ENCODE results near the gene CYB5R4. TPM values are rescaled to one million over a fixed set of nuclear protein-coding genes. Genes with fewer than 3 reads are reported as not detected.

The CYB5R4 gene
- total RNA-seq, 1 experiment from 2014 or later: 17.5 TPM

- Mint-ChIP-seq H3K27me3 (ENCODE audit: low read depth) (no peaks in the 10 kb centered on the region), H3K9me3 (no peaks in the 10 kb centered on the region), H3K4me1 (peaks cover 0 to 6% of the 10 kb centered on the region in 2 experiments; a peak in 2 of 4 replicates), H3K4me3 (no peak overlapping the region), H3K36me3 (ENCODE audit: insufficient read depth in 1 of 3, low read depth in 3 of 3) (no peaks in the 10 kb centered on the region), H3K27ac (no peak overlapping the region)
- H3T11ph ChIP-seq (ENCODE audit: low read length): no peak overlapping the region
- no peak overlapping the region for H4K5ac ChIP-seq (ENCODE audit: insufficient read length, low read depth, low read length)
- no peak overlapping the region for H2BK12ac ChIP-seq (ENCODE audit: insufficient read length, low read depth, low read length)
- H3K14ac ChIP-seq (ENCODE audit: insufficient read depth, low read length): no peak overlapping the region
- H3K4me2 ChIP-seq (ENCODE audit: insufficient read depth, insufficient read length, low read length): no peak overlapping the region
- no peak overlapping the region for H2BK20ac ChIP-seq (ENCODE audit: low read depth, low read length, poor library complexity, severe bottlenecking)
- no peak overlapping the region for H4K8ac ChIP-seq (replicated peaks; ENCODE audit: insufficient read length, low read depth, low read length)
- H3K27me3 ChIP-seq (ENCODE audit: insufficient read depth, low read length): no peaks in the 10 kb centered on the region
- no peak overlapping the region for H2AFZ ChIP-seq (ENCODE audit: low read length)
- no peak for DNase-seq
- H3K79me2 ChIP-seq (ENCODE audit: insufficient read depth, low read length): no peaks in the 10 kb centered on the region
- H2AK5ac ChIP-seq (ENCODE audit: insufficient read length, low read length): no peak overlapping the region
- no peak overlapping the region for H3K23ac ChIP-seq (ENCODE audit: insufficient read length, low read depth, low read length)
- no peaks in the 10 kb centered on the region for H3K4me1 ChIP-seq (ENCODE audit: insufficient read depth, low read length)
- no peaks in the 10 kb centered on the region for H3K23me2 ChIP-seq (ENCODE audit: insufficient read length, low read depth, low read length, poor library complexity, severe bottlenecking)
- H3K9me3 ChIP-seq (ENCODE audit: control insufficient read depth, low read depth, low read length): no peaks in the 10 kb centered on the region
- no peak overlapping the region for H3K56ac ChIP-seq (ENCODE audit: insufficient read length, low read depth, low read length)
- H3K4ac ChIP-seq (ENCODE audit: low read depth, low read length): no peak overlapping the region
- H2BK15ac ChIP-seq (ENCODE audit: low read depth, low read length): no peak overlapping the region
- H3K79me1 ChIP-seq (ENCODE audit: insufficient read depth, low read depth, low read length, poor library complexity, severe bottlenecking): peaks cover 4% of the 10 kb centered on the region
- no peak overlapping the region for H4K91ac ChIP-seq (ENCODE audit: insufficient read length, low read depth, low read length)
- TF ChIP-seq CTCF (conservative IDR thresholded peaks at IDR 0.05): peak; percentile 80
- no peak overlapping the region for H3K27ac ChIP-seq (ENCODE audit: insufficient read length, low read depth, low read length)
- H2BK120ac ChIP-seq (ENCODE audit: low read depth, low read length, poor library complexity, severe bottlenecking): no peak overlapping the region
- no peak overlapping the region for H3K9ac ChIP-seq (ENCODE audit: extremely low read depth, insufficient read length, low read length)
- no peaks in the 10 kb centered on the region for H4K20me1 ChIP-seq (ENCODE audit: control insufficient read depth, insufficient read depth, insufficient read length)
- no peak overlapping the region for H2BK5ac ChIP-seq (ENCODE audit: insufficient read length, low read length)
- no peak overlapping the region for H3K18ac ChIP-seq (ENCODE audit: insufficient read length, low read depth, low read length)
- WGBS (ENCODE audit: extremely low coverage, insufficient read length, low lambda C conversion rate): no CpG with 5 or more reads among the region's 4 CpGs
These were observed 25.0 kb downstream of the CYB5R4 start for GRCh38 chr6:83884523-83884922.

Measured in H9 (cell line).